Right lobe of liver (tissue), 6 donors: ENCODE data around the gene KIAA1671. TPM values are rescaled to one million over a fixed set of nuclear protein-coding genes. Genes with fewer than 3 reads are reported as not detected.

Source experiments
- ATAC-seq, 4 donors: fragments of 200-7000 bp; cut with Tn5 transposase; one replicate each; pipeline ENCODE4 v1.9.1; 2020; ENCODE audit warnings: mild to moderate bottlenecking in 4 of 4, moderate library complexity in 4 of 4
- DNase-seq, 3 donors: peaks; one replicate each; pipeline ENCODE4 v3.0.0-alpha.2; 2020
- H3K27ac ChIP-seq, 3 donors: fragments of 200-600 bp; one replicate each; pipeline ENCODE4 v1.8.0; 2022
- H3K27me3 ChIP-seq, 2 donors: fragments of 200-600 bp; one replicate each; pipeline ENCODE4 v1.8.0; 2022
- H3K36me3 ChIP-seq, 4 donors: fragments of 200-600 bp; sonication (generic) in 1 of 4; one replicate each; pipeline versions ENCODE4 v1.5.1 to v1.8.0; 2017 to 2022; ENCODE audit warnings: control low read depth in 1 of 4
- H3K4me1 ChIP-seq, 4 donors: fragments of 200-600 bp; sonication (generic) in 1 of 4; one replicate each; pipeline versions ENCODE4 v1.5.1 to v1.8.0; 2017 to 2022; ENCODE audit warnings: control low read depth in 1 of 4
- H3K4me3 ChIP-seq, 3 donors: fragments of 200-600 bp; one replicate each; pipeline ENCODE4 v1.8.0; 2022
- H3K9me3 ChIP-seq, 4 donors: fragments of 200-600 bp; sonication (generic) in 1 of 4; one replicate each; pipeline versions ENCODE4 v1.5.1 to v1.8.0; 2017 to 2022; ENCODE audit warnings: control low read depth in 1 of 4
- POLR2A ChIP-seq: fragments of 450-650 bp; IDR thresholded peaks from one replicate; pipeline ENCODE4 v1.6.1; 2017; ENCODE audit warnings: antibody characterized with exemption, mild to moderate bottlenecking
- WGBS: methylation state at CpG from one replicate; pipeline ENCODE4 v1.1.6; 2018; ENCODE audit warnings: low coverage, low lambda C conversion rate; ENCODE audit not compliant: insufficient coverage; ENCODE audit errors: missing lambda C conversion rate; 5-methylcytosine and 5-hydroxymethylcytosine counted together
- intact Hi-C, 2 donors: fragments of 100-400 bp; cut with DNase I; formaldehyde crosslinking; loops; one replicate each; pipeline versions ENCODE4 v1.11.2 to v1.14.1; 2022
- total RNA-seq, 6 experiments: library from RNA; depleted of rRNA in 2 of 6; stranded (reverse); fragments of >200 nt in 2 of 6; fragmentation: NEBNext Ultra II Directional in 3 of 6; extraction: Animal tissue kit (Norgen Biotek cat#: 25700) in 3 of 6; gene quantifications; one replicate each; pipeline versions ENCODE4 v1.1.0 to v1.2.4, GENCODE V29; 2016 to 2023
- TF ChIP-seq, protein P1 (sequence below), 4 donors: fragments of 200-600 bp in 3 of 4; fragments of 450-650 bp in 1 of 4; IDR thresholded peaks; one replicate each; pipeline versions ENCODE4 v1.5.1 to v1.8.0; 2016 to 2022; ENCODE audit warnings: antibody characterized with exemption in 4 of 4, mild to moderate bottlenecking in 2 of 4
- donor health status: DM: no; HTN: yes; CAD: no.
- donor health status: DM: no; HTN: no; CAD: no.
- donor health status: DM: no; HTN: no; CAD: no.
- donor health status: DM: no; HTN: yes; CAD: no.
- donor health status: DM: no; HTN: yes; CAD: no.

KIAA1671 gene
- total RNA-seq, 6 experiments from 2014 or later: 31.1 to 56.6 (median 39.2) TPM

DNA sequence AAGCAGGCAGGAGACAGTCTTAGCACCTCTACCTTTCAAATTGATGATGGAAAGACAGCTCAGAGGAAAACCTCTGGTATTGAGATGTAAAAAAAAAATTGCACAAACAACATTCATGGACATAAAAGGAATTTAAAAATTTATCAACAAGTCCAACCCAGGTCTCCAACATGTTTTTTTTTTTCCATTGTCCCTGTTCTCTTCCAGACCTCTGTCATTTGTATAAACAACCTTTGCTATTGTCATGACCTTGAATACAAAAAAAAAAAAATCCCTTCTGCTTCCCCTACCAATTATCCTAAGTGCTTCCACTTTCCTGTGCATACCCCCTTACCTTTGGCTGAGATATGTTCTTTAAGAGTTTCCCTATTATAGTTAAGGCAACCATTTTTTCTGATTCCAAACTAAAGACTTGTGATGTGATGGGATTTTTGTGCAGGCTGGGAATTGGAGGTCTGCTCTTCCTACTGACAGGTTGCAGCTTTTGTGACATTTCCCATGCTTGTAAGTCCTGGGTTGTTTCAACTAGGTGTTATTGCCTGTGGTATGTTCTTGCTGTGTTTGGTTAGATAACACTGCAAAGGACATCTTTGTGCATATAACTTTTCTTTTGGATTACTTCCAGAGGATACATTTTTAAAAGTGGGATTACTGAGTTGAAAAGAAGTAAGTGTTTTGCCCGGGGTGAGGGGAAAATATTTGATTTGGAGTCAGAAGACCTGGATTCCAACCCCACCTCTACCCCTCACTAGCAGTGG is 67.1 kb downstream of the KIAA1671 start:
- 89% methylated on average over 1 of the region's 1 CpG for WGBS
- intact Hi-C loops: no loop called here
- Histone ChIP-seq H3K27me3 (no peaks in the 10 kb centered on the region), H3K27ac (no peak overlapping the region), H3K36me3 (no peaks in the 10 kb centered on the region), H3K4me3 (no peak overlapping the region), H3K9me3 (no peaks in the 10 kb centered on the region), H3K4me1 (peaks cover 0 to 4% (median 0%) of the 10 kb centered on the region in 4 donors)
- DNase-seq (no peak), ATAC-seq (no peak)
- TF ChIP-seq, protein P1, sequence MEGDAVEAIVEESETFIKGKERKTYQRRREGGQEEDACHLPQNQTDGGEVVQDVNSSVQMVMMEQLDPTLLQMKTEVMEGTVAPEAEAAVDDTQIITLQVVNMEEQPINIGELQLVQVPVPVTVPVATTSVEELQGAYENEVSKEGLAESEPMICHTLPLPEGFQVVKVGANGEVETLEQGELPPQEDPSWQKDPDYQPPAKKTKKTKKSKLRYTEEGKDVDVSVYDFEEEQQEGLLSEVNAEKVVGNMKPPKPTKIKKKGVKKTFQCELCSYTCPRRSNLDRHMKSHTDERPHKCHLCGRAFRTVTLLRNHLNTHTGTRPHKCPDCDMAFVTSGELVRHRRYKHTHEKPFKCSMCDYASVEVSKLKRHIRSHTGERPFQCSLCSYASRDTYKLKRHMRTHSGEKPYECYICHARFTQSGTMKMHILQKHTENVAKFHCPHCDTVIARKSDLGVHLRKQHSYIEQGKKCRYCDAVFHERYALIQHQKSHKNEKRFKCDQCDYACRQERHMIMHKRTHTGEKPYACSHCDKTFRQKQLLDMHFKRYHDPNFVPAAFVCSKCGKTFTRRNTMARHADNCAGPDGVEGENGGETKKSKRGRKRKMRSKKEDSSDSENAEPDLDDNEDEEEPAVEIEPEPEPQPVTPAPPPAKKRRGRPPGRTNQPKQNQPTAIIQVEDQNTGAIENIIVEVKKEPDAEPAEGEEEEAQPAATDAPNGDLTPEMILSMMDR (IDR thresholded peaks at IDR 0.05): no peak
- no peak for TF ChIP-seq POLR2A

DNA sequence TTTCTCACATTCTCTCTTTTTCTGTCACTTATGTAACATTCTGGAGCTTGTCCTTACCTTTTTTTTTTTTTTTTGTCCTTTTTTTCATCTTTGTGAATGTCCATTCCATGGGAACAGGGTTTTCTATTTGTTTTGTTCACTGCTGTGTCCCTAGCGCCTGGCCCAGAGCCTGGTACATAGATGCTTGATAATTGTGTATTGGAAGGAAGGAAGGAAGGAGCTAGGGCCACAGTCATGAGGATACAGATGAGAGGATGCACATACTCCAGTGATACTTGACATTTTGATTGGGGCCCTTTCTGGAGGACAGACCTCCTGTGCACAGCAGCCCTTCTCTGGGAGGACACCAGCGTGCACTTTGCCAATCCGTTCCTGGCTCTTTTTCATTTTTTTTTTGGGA is 68.9 kb downstream of the KIAA1671 start:
- intact Hi-C loops: no loop called here
- WGBS: 77% methylated on average over 3 of the region's 3 CpGs
- no peak overlapping the region for H3K4me3 ChIP-seq
- H3K4me1 ChIP-seq: peaks cover 0 to 4% (median 0%) of the 10 kb centered on the region in 4 donors
- DNase-seq (no peak), ATAC-seq (peak in 2 of 4 donors; percentile 43 to 50)
- no peaks in the 10 kb centered on the region for H3K9me3 ChIP-seq
- no peak for TF ChIP-seq POLR2A
- TF ChIP-seq, protein P1 (IDR thresholded peaks at IDR 0.05): no peak
- no peak overlapping the region for H3K27ac ChIP-seq
- no peaks in the 10 kb centered on the region for H3K27me3 ChIP-seq
- no peaks in the 10 kb centered on the region for H3K36me3 ChIP-seq

DNA sequence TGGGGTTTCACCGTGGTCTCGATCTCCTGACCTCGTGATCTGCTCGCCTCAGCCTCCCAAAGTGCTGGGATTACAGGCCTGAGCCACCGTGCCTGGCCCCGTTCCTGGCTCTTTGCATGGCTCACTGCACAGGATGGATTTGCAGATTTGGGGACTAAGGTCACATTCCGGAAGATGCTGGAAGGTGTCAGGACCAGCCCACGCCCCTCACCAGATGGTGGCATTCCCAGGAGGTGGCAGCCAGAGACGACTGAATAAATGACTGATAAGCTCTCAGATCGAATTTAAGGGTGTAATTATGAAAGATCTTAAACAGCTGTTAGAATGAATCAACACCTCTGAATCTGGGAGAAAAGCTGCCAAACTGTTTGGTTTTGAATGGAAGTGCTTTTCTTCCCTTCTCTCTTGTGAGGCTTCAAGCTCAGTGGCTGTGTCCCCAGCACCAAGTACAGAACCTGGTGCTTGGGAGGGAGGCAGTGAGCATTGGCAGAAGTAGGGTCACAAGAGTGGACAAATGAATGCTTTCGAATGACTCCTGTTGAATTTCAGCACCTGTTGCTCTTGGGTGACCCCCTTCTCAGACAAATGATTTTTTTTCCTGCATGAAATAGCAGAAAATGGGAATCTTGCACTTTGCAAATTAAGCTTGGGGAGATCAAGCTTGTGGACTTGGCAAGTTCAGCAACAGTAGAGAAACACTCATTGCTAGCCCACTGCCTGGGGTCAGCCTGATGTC is 69.6 kb downstream of the KIAA1671 start:
- Histone ChIP-seq H3K27ac (no peak overlapping the region), H3K27me3 (no peaks in the 10 kb centered on the region), H3K36me3 (no peaks in the 10 kb centered on the region), H3K4me3 (no peak overlapping the region), H3K4me1 (peaks cover 0 to 4% (median 0%) of the 10 kb centered on the region in 4 donors), H3K9me3 (no peaks in the 10 kb centered on the region)
- DNase-seq (no peak), ATAC-seq (no peak)
- WGBS: 72% methylated on average over 5 of the region's 11 CpGs
- intact Hi-C loops: no loop called here
- TF ChIP-seq, protein P1 (IDR thresholded peaks at IDR 0.05): no peak
- TF ChIP-seq POLR2A: no peak

DNA sequence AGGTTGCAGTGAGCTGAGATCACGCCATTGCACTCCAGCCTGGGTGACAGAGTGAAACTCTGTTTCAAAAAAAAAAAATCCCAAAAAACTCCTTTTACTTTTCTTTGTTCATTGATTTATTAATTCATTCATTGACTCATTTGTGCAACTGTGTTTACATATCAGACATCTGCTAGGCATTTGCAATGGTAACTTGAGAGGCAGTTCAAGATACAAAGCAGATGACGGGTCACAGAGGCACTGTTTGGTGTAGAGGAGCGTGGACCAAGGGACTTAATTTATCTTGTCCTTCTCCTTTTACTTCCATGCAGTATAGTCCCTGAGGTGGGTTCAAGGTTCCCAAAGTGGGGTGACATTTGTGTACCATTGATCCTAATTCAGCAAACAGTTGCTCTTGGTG is 71.4 kb downstream of the KIAA1671 start:
- no peak for TF ChIP-seq POLR2A
- TF ChIP-seq, protein P1 (IDR thresholded peaks at IDR 0.05): no peak
- DNase-seq (no peak), ATAC-seq (no peak)
- H3K27ac ChIP-seq: no peak overlapping the region
- peaks cover 0 to 4% (median 0%) of the 10 kb centered on the region in 4 donors for H3K4me1 ChIP-seq
- H3K9me3 ChIP-seq: no peaks in the 10 kb centered on the region
- H3K36me3 ChIP-seq: no peaks in the 10 kb centered on the region
- WGBS: 91% methylated on average over 3 of the region's 3 CpGs
- H3K27me3 ChIP-seq: no peaks in the 10 kb centered on the region
- intact Hi-C loops: no loop called here
- H3K4me3 ChIP-seq: no peak overlapping the region
